H1 (cell line): ENCODE data around the gene CRTC1. TPM values are rescaled to one million over a fixed set of nuclear protein-coding genes. Genes with fewer than 3 reads are reported as not detected.

Experiments
- CTCF ChIA-PET: fragments of 300-600 bp; sonication (Branson Sonifier 250); formaldehyde crosslinking; loops from one replicate; lab custom pipeline; 2021; ENCODE audit not compliant: partially characterized antibody; lab: Charles Lee
- POLR2A ChIA-PET: fragments of 300-600 bp; sonication (Branson Sonifier 250); formaldehyde crosslinking; loops from one replicate; lab custom pipeline; 2021; ENCODE audit warnings: inconsistent platforms; ENCODE audit not compliant: partially characterized antibody; lab: Charles Lee
- DNase-seq, 2 experiments: peaks; one replicate each; pipeline versions ENCODE4 v3.0.0 to v3.0.0-alpha.2; 2010 to 2022; ENCODE audit warnings: low spot score in 2 of 2, low read depth in 1 of 2, mixed read lengths in 1 of 2
- FAIRE-seq: peaks from 2 replicates; lab custom pipeline; 2011; peaks lifted over from hg19 to GRCh38; lab: Jason Lieb, UNC
- H2AFZ ChIP-seq: 2 replicates; pipeline ENCODE4 v1.8.1; 2012; ENCODE audit warnings: low read length, inconsistent platforms
- H2AK5ac ChIP-seq: 2 replicates; pipeline ENCODE4 v1.6.1; 2013; ENCODE audit warnings: low read depth, low read length
- H2BK120ac ChIP-seq: replicated peaks from 2 replicates; pipeline ENCODE3; 2013; ENCODE audit warnings: low read depth, low read length, inconsistent platforms
- H2BK12ac ChIP-seq: 2 replicates; pipeline ENCODE4 v1.6.1; 2013; ENCODE audit warnings: low read depth, low read length
- H2BK15ac ChIP-seq: 2 replicates; pipeline ENCODE4 v1.6.1; 2013; ENCODE audit warnings: low read length
- H2BK20ac ChIP-seq: 2 replicates; pipeline ENCODE4 v1.6.1; 2013; ENCODE audit warnings: low read length
- H2BK5ac ChIP-seq: 2 replicates; pipeline ENCODE4 v1.6.1; 2013; ENCODE audit warnings: low read depth, low read length
- H3K14ac ChIP-seq: 2 replicates; pipeline ENCODE4 v1.6.1; 2013; ENCODE audit warnings: inconsistent platforms; ENCODE audit not compliant: insufficient read length
- H3K18ac ChIP-seq: 2 replicates; pipeline ENCODE4 v1.6.1; 2013; ENCODE audit warnings: low read length; ENCODE audit errors: extremely low read depth
- H3K23ac ChIP-seq: 2 replicates; pipeline ENCODE4 v1.6.1; 2013; ENCODE audit warnings: inconsistent platforms; ENCODE audit not compliant: insufficient read length
- H3K23me2 ChIP-seq: 2 replicates; pipeline ENCODE4 v1.6.1; 2013; ENCODE audit warnings: low read depth, low read length
- H3K27ac ChIP-seq: 2 replicates; pipeline ENCODE4 v1.6.1; 2011; ENCODE audit warnings: low read depth, low read length, inconsistent platforms
- H3K27me3 ChIP-seq, 4 experiments: replicated peaks in 1 of 4; 1 replicate in 1 of 4; 2 replicates in 3 of 4; pipeline versions ENCODE4 v1.6.1 to v1.8.1; 2011 to 2013; ENCODE audit warnings: low read length in 3 of 4, mild to moderate bottlenecking in 3 of 4, inconsistent platforms in 2 of 4, mixed read lengths in 2 of 4, moderate library complexity in 1 of 4; ENCODE audit not compliant: control insufficient read depth in 3 of 4, insufficient read depth in 3 of 4; ENCODE audit errors: extremely low read depth in 1 of 4
- H3K36me3 ChIP-seq, 4 experiments: 2 replicates each; pipeline versions ENCODE4 v1.6.1 to v1.8.1; 2011 to 2013; ENCODE audit warnings: mild to moderate bottlenecking in 4 of 4, low read length in 3 of 4, moderate library complexity in 2 of 4, control low read depth in 1 of 4, inconsistent platforms in 1 of 4; ENCODE audit not compliant: insufficient read depth in 4 of 4, control insufficient read depth in 2 of 4
- H3K4ac ChIP-seq: replicated peaks from 2 replicates; pipeline ENCODE3; 2013; ENCODE audit warnings: low read length, low read depth, mixed read lengths, inconsistent platforms; ENCODE audit not compliant: insufficient read length
- H3K4me1 ChIP-seq, 4 experiments: replicated peaks in 1 of 4; 1 replicate in 1 of 4; 2 replicates in 3 of 4; pipeline versions ENCODE4 v1.6.1 to v1.8.1; 2011 to 2013; ENCODE audit warnings: low read length in 3 of 4, inconsistent platforms in 2 of 4, mixed read lengths in 1 of 4; ENCODE audit not compliant: insufficient read depth in 4 of 4, control insufficient read depth in 3 of 4
- H3K4me2 ChIP-seq, 2 experiments: 2 replicates each; pipeline versions ENCODE4 v1.6.1 to v1.8.1; 2011 to 2013; ENCODE audit warnings: low read depth in 2 of 2, low read length in 2 of 2, control low read depth in 1 of 2, inconsistent platforms in 1 of 2, mild to moderate bottlenecking in 1 of 2; ENCODE audit not compliant: insufficient read depth in 1 of 2
- H3K4me3 ChIP-seq, 4 experiments: fragments of 200-600, 300-600 bp in 1 of 4; sonication (generic), shearing (Covaris generic), sonication (Bioruptor Twin) in 1 of 4; 2 replicates each; pipeline versions ENCODE4 v1.5.1 to v1.8.1; 2011 to 2016; ENCODE audit warnings: low read length in 4 of 4, low read depth in 3 of 4, control low read depth in 2 of 4, inconsistent platforms in 2 of 4, mild to moderate bottlenecking in 2 of 4, mixed read lengths in 1 of 4, moderate library complexity in 1 of 4; ENCODE audit not compliant: insufficient read depth in 2 of 4; ENCODE audit errors: extremely low read depth in 1 of 4
- H3K56ac ChIP-seq: replicated peaks from 2 replicates; pipeline ENCODE3; 2013; ENCODE audit warnings: low read depth, mild to moderate bottlenecking, mixed read lengths, low read length, inconsistent platforms; ENCODE audit not compliant: insufficient read length
- H3K79me1 ChIP-seq: 2 replicates; pipeline ENCODE4 v1.6.1; 2013; ENCODE audit warnings: low read depth, low read length, control low read depth
- H3K79me2 ChIP-seq, 2 experiments: 2 replicates each; pipeline versions ENCODE4 v1.6.1 to v1.8.1; 2012 to 2013; ENCODE audit warnings: low read length in 2 of 2, mild to moderate bottlenecking in 2 of 2, inconsistent platforms in 1 of 2; ENCODE audit not compliant: insufficient read depth in 2 of 2, control insufficient read depth in 1 of 2
- H3K9ac ChIP-seq, 4 experiments: replicated peaks in 1 of 4; 1 replicate in 1 of 4; 2 replicates in 3 of 4; pipeline versions ENCODE4 v1.6.1 to v1.8.1; 2011 to 2013; ENCODE audit warnings: low read depth in 3 of 4, low read length in 3 of 4, control low read depth in 2 of 4, mild to moderate bottlenecking in 2 of 4, moderate library complexity in 2 of 4, inconsistent platforms in 1 of 4; ENCODE audit errors: extremely low read depth in 1 of 4
- H3K9me3 ChIP-seq, 2 experiments: 2 replicates each; pipeline versions ENCODE4 v1.6.1 to v1.8.1; 2012 to 2013; ENCODE audit warnings: mild to moderate bottlenecking in 2 of 2, moderate library complexity in 2 of 2, control low read depth in 1 of 2, inconsistent platforms in 1 of 2, low read depth in 1 of 2, low read length in 1 of 2, mixed read lengths in 1 of 2; ENCODE audit not compliant: insufficient read depth in 2 of 2
- H4K20me1 ChIP-seq, 2 experiments: replicated peaks in 1 of 2; 2 replicates each; pipeline versions ENCODE3 to v1.8.1; 2011 to 2013; ENCODE audit warnings: inconsistent platforms in 2 of 2, low read length in 2 of 2, mild to moderate bottlenecking in 1 of 2; ENCODE audit not compliant: insufficient read depth in 2 of 2, control insufficient read depth in 1 of 2
- H4K5ac ChIP-seq: 2 replicates; pipeline ENCODE4 v1.6.1; 2013; ENCODE audit warnings: low read length, low read depth, mixed read lengths, inconsistent platforms; ENCODE audit not compliant: insufficient read length
- H4K8ac ChIP-seq: 2 replicates; pipeline ENCODE4 v1.8.0; 2013; ENCODE audit warnings: mild to moderate bottlenecking, moderate library complexity, low read length, inconsistent platforms; ENCODE audit not compliant: insufficient read depth; ENCODE audit errors: extremely low read depth
- H4K91ac ChIP-seq: replicated peaks from 2 replicates; pipeline ENCODE3; 2013; ENCODE audit warnings: low read length, mixed read lengths, inconsistent platforms; ENCODE audit not compliant: insufficient read length
- EP300 ChIP-seq, 2 experiments: IDR thresholded peaks; 1 replicate in 1 of 2; 2 replicates in 1 of 2; pipeline ENCODE4 v1.6.1; 2011 to 2012; ENCODE audit warnings: low read depth in 2 of 2, low read length in 2 of 2, mild to moderate bottlenecking in 2 of 2, borderline replicate concordance in 1 of 2, inconsistent platforms in 1 of 2, moderate library complexity in 1 of 2
- HDAC2 ChIP-seq, 2 experiments: fragments of 300-600 bp in 1 of 2; sonication (generic) in 1 of 2; IDR thresholded peaks; 2 replicates each; pipeline ENCODE4 v1.6.1; 2011 to 2012; ENCODE audit warnings: low read depth in 2 of 2, low read length in 2 of 2, mild to moderate bottlenecking in 2 of 2, moderate library complexity in 2 of 2, borderline replicate concordance in 1 of 2, inconsistent platforms in 1 of 2
- PHF8 ChIP-seq: fragments of 200-600 bp; sonication (generic); conservative IDR thresholded peaks from 2 replicates; pipeline ENCODE4 v1.7.1; 2012; ENCODE audit warnings: low read depth, mild to moderate bottlenecking, inconsistent platforms, low read length, moderate library complexity
- SAP30 ChIP-seq: fragments of 300-600 bp; sonication (generic); IDR thresholded peaks from 2 replicates; pipeline ENCODE4 v1.7.1; 2012; ENCODE audit warnings: low read length, moderate library complexity, mild to moderate bottlenecking, inconsistent platforms; ENCODE audit not compliant: insufficient read depth, insufficient replicate concordance
- SIRT6 ChIP-seq: IDR thresholded peaks from one replicate; pipeline ENCODE4 v1.7.1; 2012; ENCODE audit warnings: low read length, inconsistent platforms
- TBP ChIP-seq: IDR thresholded peaks from 2 replicates; pipeline ENCODE4 v1.6.1; 2011; ENCODE audit warnings: low read depth, low read length, improper control_type of control experiment
- TEAD4 ChIP-seq: IDR thresholded peaks from 2 replicates; pipeline ENCODE4 v1.6.1; 2012; ENCODE audit warnings: low read depth, low read length, inconsistent platforms, mixed read lengths
- YY1 ChIP-seq: IDR thresholded peaks from 2 replicates; pipeline ENCODE4 v1.6.1; 2011; ENCODE audit warnings: low read depth, mild to moderate bottlenecking, low read length
- WGBS, 2 experiments: shearing (Covaris generic) in 1 of 2; methylation state at CpG; one replicate each; pipeline versions ENCODE4 v1.1.6 to v1.1.7; 2013 to 2015; ENCODE audit warnings: low lambda C conversion rate in 2 of 2, mixed read lengths in 2 of 2, inconsistent platforms in 1 of 2, low coverage in 1 of 2, missing lambda C conversion rate in 1 of 2; ENCODE audit not compliant: insufficient replicate concordance in 2 of 2, insufficient coverage in 1 of 2, insufficient read length in 1 of 2; ENCODE audit errors: extremely low coverage in 1 of 2, missing lambda C conversion rate in 1 of 2; 5-methylcytosine and 5-hydroxymethylcytosine counted together
- polyA plus RNA-seq, 7 experiments: library from polyadenylated mRNA; depleted of rRNA in 3 of 7; stranded (reverse) in 5 of 7; unstranded in 2 of 7; fragments of >200 nt in 5 of 7; fragments of 200-250 nt in 2 of 7; gene quantifications; 1 replicate in 5 of 7; 2 replicates in 1 of 7; 4 replicates in 1 of 7; pipeline versions ENCODE4 v1.2.1 to v1.2.3, GENCODE V29; 2011 to 2013; ENCODE audit warnings: missing spikeins in 2 of 7, mixed read lengths in 2 of 7
- total RNA-seq: library from RNA; stranded (reverse); fragmentation: NEBNext Ultra II Directional; extraction: Animal tissue kit (Norgen Biotek cat#: 25700); gene quantifications from 2 replicates; pipeline ENCODE4 v1.2.1, GENCODE V29; 2021

The CRTC1 gene
- total and polyA plus RNA-seq, 2 of the 8 experiments (the other 6 are each of a cell fraction or from before 2014, with no cell fraction given), result 2.9 to 8.5 TPM

DNA sequence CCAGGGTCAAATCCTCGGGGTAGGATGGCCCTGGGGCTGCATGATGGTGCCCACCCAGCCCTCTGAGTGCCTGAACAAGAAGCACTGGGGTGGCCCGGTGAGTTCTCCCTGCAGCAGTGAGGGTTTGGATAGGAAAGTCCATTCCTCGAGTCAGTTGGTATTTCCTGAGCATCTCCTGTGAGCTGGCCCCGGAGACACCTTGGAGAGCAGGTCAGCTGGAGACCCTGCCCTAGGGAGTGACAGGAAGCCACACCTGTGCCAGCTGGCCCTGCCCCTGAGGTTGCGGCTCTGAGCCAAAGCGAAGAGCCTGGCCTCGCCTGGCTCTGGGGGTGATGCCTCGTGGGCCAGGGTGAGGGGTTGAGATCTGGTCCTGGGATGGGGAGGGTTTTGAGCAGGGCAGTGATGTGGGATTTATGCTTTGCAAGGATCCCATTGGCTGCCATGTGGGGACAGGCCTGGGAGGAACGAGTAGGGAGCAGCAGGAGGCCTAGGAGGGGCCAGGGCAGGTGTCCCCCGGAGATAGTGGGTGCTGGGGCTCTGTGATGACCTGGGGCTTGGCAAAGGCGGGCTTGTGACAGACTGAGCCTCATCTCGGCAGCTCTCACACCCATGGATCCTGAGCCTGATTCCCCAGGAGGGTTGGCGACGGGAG, 16.0 kb downstream of the CRTC1 start:
- Histone ChIP-seq H3K79me1 (peaks cover 18% of the 10 kb centered on the region), H3K27ac (no peak overlapping the region), H3K56ac (no peak overlapping the region), H3K4me2 (no peak overlapping the region; a peak in 1 of 4 replicates), H3K18ac (no peak overlapping the region), H2BK120ac (no peak overlapping the region), H3K9ac (no peak overlapping the region), H3K9me3 (no peaks in the 10 kb centered on the region), H3K27me3 (no peaks in the 10 kb centered on the region), H4K91ac (no peak overlapping the region), H2AK5ac (no peak overlapping the region), H4K20me1 (peaks cover 19 to 41% of the 10 kb centered on the region in 2 experiments), H3K4me3 (no peak overlapping the region), H3K79me2 (peaks cover 0 to 14% of the 10 kb centered on the region in 2 experiments; a peak in 2 of 4 replicates), H3K36me3 (no peaks in the 10 kb centered on the region), H2AFZ (no peak overlapping the region), H3K4ac (peak overlapping the region; percentile 21), H3K23ac (no peak overlapping the region), H4K8ac (no peak overlapping the region), H2BK15ac (no peak overlapping the region), H3K4me1 (peaks cover 0 to 17% (median 7%) of the 10 kb centered on the region in 4 experiments; a peak in 4 of 7 replicates), H3K14ac (no peak overlapping the region), H3K23me2 (peaks cover 3% of the 10 kb centered on the region; the same call in 1 of the 2 replicates), H2BK5ac (no peak overlapping the region; the same call in 1 of the 2 replicates), H4K5ac (no peak overlapping the region), H2BK12ac (no peak overlapping the region), H2BK20ac (no peak overlapping the region)
- ChIA-PET POLR2A (interaction anchor here (0.6 to 0.7 kb wide), 2 partner anchors 54 to 261 kb away, joined by 3 read pairs; no protein-coding TSS in a partner anchor), CTCF (interaction anchor here (1.2 kb wide), 1 partner anchor 151 kb away, joined by 4 read pairs; no protein-coding TSS in a partner anchor)
- DNase-seq, result no peak
- 84% methylated on average over 13 of the region's 14 CpGs; no CpG with 5 or more reads in 1 of the 2 experiments for WGBS, 2 experiments
- TF ChIP-seq SIRT6, result no peak
- TF ChIP-seq PHF8, result no peak
- no peak for TF ChIP-seq SAP30
- no peak for TF ChIP-seq HDAC2 (IDR thresholded peaks at IDR 0.05; ENCODE audit: borderline replicate concordance in 1 of 2, low read depth in 2 of 2, low read length in 2 of 2)
- TF ChIP-seq EP300 (IDR thresholded peaks at IDR 0.05; ENCODE audit: borderline replicate concordance in 1 of 2, low read depth in 2 of 2, low read length in 2 of 2), result no peak
- TF ChIP-seq TBP, result no peak
- TF ChIP-seq YY1, result no peak
- no peak for TF ChIP-seq TEAD4
- FAIRE-seq, result no peak
